ENCODE results near the gene TMEM62.
"Not testable (repeated sequence)": the region's sequence is repeated elsewhere in the genome, so short reads cannot be mapped to it uniquely, and the experiment has no call there.

DNA sequence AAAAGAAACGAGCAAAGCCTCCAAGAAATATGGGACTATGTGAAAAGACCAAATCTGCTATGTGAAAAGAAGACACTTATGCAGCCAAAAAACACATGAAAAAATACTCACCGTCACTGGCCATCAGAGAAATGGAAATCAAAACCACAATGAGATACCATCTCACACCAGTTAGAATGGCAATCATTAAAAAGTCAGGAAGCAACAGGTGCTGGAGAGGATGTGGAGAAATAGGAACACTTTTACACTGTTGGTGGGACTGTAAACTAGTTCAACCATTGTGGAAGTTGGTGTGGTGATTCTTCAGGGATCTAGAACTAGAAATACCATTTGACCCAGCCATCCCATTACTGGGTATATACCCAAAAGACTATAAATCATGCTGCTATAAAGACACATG lies 43.8 kb downstream of the TMEM62 start:
- TF ChIP-seq, protein P1, sequence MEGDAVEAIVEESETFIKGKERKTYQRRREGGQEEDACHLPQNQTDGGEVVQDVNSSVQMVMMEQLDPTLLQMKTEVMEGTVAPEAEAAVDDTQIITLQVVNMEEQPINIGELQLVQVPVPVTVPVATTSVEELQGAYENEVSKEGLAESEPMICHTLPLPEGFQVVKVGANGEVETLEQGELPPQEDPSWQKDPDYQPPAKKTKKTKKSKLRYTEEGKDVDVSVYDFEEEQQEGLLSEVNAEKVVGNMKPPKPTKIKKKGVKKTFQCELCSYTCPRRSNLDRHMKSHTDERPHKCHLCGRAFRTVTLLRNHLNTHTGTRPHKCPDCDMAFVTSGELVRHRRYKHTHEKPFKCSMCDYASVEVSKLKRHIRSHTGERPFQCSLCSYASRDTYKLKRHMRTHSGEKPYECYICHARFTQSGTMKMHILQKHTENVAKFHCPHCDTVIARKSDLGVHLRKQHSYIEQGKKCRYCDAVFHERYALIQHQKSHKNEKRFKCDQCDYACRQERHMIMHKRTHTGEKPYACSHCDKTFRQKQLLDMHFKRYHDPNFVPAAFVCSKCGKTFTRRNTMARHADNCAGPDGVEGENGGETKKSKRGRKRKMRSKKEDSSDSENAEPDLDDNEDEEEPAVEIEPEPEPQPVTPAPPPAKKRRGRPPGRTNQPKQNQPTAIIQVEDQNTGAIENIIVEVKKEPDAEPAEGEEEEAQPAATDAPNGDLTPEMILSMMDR (IDR thresholded peaks at IDR 0.05; ENCODE audit: low read depth, low read length), result not testable (repeated sequence)
- TF ChIP-seq, protein P2, sequence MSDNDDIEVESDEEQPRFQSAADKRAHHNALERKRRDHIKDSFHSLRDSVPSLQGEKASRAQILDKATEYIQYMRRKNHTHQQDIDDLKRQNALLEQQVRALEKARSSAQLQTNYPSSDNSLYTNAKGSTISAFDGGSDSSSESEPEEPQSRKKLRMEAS (IDR thresholded peaks at IDR 0.05; ENCODE audit: low read depth, low read length), result not testable (repeated sequence)

Data from NB4 (cell line).